IMR-90 (cell line): ENCODE measurements around the gene SLC22A4. TPM values are rescaled to one million over a fixed set of nuclear protein-coding genes. Genes with fewer than 3 reads are reported as not detected.
A peak's percentile ranks its signal among the peaks of the same experiment; 100 is the strongest.

ENCODE experiments used
- CHD1 ChIP-seq: IDR thresholded peaks from 2 replicates; pipeline ENCODE4 v1.6.1; 2012; ENCODE audit warnings: low read depth, low read length, improper control_type of control experiment
- MAZ ChIP-seq: IDR thresholded peaks from 2 replicates; pipeline ENCODE4 v1.6.1; 2012; ENCODE audit warnings: low read depth, mild to moderate bottlenecking, low read length, improper control_type of control experiment, moderate library complexity, borderline replicate concordance
- POLR2A ChIP-seq: IDR thresholded peaks from 2 replicates; pipeline ENCODE4 v1.6.1; 2012; ENCODE audit warnings: mild to moderate bottlenecking, low read depth, low read length
- RAD21 ChIP-seq: IDR thresholded peaks from 2 replicates; pipeline ENCODE4 v1.6.1; 2012; ENCODE audit warnings: low read length, improper control_type of control experiment
- RCOR1 ChIP-seq: IDR thresholded peaks from 2 replicates; pipeline ENCODE4 v1.6.1; 2012; ENCODE audit warnings: mild to moderate bottlenecking, low read length, improper control_type of control experiment; ENCODE audit not compliant: insufficient replicate concordance
- RFX5 ChIP-seq: IDR thresholded peaks from 2 replicates; pipeline ENCODE4 v1.8.0; 2012; ENCODE audit warnings: low read depth, mild to moderate bottlenecking, low read length, moderate library complexity
- polyA plus RNA-seq, 3 experiments: library from polyadenylated mRNA; depleted of rRNA; stranded (reverse); fragments of >200 nt; gene quantifications; 2 replicates each; pipeline ENCODE4 v1.2.3, GENCODE V29; 2012; ENCODE audit warnings: low replicate concordance in 1 of 3
- total RNA-seq: library from RNA; depleted of rRNA; stranded (reverse); fragments of >200 nt; gene quantifications from 2 replicates; pipeline ENCODE4 v1.2.3, GENCODE V29; 2012

Gene SLC22A4
- total and polyA plus RNA-seq, 2 of the 4 experiments (the other 2 are of a cell fraction), result 2.6 to 3.2 TPM

GRCh38 chr5:132387640-132388117 lies 93.5 kb downstream of the SLC22A4 start (continued):
- TF ChIP-seq RCOR1 (no peak), RAD21 (no peak), RFX5 (no peak), CHD1 (no peak), MAZ (peak; percentile 76), POLR2A (no peak)
